ENCODE results near the gene UBXN10. TPM values are rescaled to one million over a fixed set of nuclear protein-coding genes. Genes with fewer than 3 reads are reported as not detected.

Gene UBXN10
- total RNA-seq, 1 donor from 2014 or later, result 0.49 TPM

DNA sequence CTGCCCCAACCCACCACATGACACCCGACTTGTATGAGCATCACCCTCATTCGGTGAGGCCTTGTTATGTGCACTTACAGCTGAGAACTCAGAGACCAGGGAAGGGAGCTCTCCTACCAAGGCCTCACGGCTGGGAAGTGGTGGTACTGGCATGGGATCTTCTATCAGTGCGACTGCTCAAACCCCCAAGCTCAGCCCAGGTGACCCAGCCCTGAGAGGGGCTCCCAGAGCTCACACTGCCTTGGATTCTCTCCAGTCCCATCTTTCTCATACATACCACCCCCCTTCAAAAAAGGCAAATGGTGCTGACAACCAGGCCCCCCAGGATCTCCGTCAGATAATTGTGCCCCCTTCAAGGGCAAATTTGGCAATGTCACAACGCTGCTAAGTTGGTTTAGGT is 47.5 kb upstream of the UBXN10 start:
- peaks cover 2% of the 10 kb centered on the region for H3K9me3 Mint-ChIP-seq (ENCODE audit: unreplicated experiment)
- no peak overlapping the region for H3K27ac Mint-ChIP-seq (ENCODE audit: unreplicated experiment)
- H3K4me3 Mint-ChIP-seq (ENCODE audit: unreplicated experiment), result no peak overlapping the region
- H3K4me1 Mint-ChIP-seq (ENCODE audit: low read depth, unreplicated experiment), result no peaks in the 10 kb centered on the region
- peaks cover 4% of the 10 kb centered on the region for H3K27me3 Mint-ChIP-seq (ENCODE audit: unreplicated experiment)
- DNase-seq, result no peak
- H3K36me3 Mint-ChIP-seq (ENCODE audit: unreplicated experiment), result no peaks in the 10 kb centered on the region
- TF ChIP-seq, protein P1, sequence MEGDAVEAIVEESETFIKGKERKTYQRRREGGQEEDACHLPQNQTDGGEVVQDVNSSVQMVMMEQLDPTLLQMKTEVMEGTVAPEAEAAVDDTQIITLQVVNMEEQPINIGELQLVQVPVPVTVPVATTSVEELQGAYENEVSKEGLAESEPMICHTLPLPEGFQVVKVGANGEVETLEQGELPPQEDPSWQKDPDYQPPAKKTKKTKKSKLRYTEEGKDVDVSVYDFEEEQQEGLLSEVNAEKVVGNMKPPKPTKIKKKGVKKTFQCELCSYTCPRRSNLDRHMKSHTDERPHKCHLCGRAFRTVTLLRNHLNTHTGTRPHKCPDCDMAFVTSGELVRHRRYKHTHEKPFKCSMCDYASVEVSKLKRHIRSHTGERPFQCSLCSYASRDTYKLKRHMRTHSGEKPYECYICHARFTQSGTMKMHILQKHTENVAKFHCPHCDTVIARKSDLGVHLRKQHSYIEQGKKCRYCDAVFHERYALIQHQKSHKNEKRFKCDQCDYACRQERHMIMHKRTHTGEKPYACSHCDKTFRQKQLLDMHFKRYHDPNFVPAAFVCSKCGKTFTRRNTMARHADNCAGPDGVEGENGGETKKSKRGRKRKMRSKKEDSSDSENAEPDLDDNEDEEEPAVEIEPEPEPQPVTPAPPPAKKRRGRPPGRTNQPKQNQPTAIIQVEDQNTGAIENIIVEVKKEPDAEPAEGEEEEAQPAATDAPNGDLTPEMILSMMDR (IDR thresholded peaks at IDR 0.05; ENCODE audit: partially characterized antibody, unreplicated experiment), result no peak

DNA sequence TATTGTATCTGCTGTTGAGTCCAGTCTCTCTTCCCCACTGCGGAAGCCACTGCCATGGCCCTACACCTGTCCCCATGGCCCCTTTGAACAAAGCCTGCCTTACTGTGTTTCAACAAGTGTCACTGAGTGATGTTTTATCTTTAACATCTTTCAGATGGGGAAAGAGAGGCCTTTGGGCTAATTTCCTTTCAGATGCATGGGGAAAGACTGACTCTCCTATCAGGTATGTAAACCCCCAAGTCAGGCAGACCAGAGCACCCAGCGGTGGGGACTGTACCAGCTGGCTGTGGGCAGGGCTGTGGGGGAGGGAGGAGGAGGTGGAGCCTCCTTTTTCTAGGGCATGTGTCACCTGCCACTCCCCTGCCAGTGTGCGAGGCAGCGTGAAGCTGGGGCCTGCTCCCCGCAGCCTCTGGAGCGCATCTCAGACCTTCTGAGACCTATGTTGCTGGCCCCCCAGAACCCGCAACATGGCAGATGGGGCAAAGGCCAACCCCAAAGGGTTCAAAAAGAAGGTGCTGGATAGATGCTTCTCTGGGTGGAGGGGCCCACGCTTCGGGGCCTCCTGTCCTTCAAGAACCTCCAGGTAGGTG is 46.8 kb upstream of the UBXN10 start, which contains the start of gene PLA2G2F:
Gene PLA2G2F, plus strand, starts transcription at position 363 of the 590 bp plus-strand sequence. Its CDS starts 105 bp downstream, at position 468.
- no peak within 1 kb of the TSS for H3K4me3 Mint-ChIP-seq (ENCODE audit: unreplicated experiment)
- TF ChIP-seq, protein P1 (IDR thresholded peaks at IDR 0.05; ENCODE audit: partially characterized antibody, unreplicated experiment), result no peak
- DNase-seq, result no peak
- no peaks in the 10 kb centered on the region for H3K4me1 Mint-ChIP-seq (ENCODE audit: low read depth, unreplicated experiment)
- peaks cover 2% of the 10 kb centered on the region for H3K9me3 Mint-ChIP-seq (ENCODE audit: unreplicated experiment)
- peaks cover 6% of the 10 kb centered on the region for H3K27me3 Mint-ChIP-seq (ENCODE audit: unreplicated experiment)
- no peaks in the 10 kb centered on the region for H3K36me3 Mint-ChIP-seq (ENCODE audit: unreplicated experiment)
- no peak within 1 kb of the TSS for H3K27ac Mint-ChIP-seq (ENCODE audit: unreplicated experiment)

DNA sequence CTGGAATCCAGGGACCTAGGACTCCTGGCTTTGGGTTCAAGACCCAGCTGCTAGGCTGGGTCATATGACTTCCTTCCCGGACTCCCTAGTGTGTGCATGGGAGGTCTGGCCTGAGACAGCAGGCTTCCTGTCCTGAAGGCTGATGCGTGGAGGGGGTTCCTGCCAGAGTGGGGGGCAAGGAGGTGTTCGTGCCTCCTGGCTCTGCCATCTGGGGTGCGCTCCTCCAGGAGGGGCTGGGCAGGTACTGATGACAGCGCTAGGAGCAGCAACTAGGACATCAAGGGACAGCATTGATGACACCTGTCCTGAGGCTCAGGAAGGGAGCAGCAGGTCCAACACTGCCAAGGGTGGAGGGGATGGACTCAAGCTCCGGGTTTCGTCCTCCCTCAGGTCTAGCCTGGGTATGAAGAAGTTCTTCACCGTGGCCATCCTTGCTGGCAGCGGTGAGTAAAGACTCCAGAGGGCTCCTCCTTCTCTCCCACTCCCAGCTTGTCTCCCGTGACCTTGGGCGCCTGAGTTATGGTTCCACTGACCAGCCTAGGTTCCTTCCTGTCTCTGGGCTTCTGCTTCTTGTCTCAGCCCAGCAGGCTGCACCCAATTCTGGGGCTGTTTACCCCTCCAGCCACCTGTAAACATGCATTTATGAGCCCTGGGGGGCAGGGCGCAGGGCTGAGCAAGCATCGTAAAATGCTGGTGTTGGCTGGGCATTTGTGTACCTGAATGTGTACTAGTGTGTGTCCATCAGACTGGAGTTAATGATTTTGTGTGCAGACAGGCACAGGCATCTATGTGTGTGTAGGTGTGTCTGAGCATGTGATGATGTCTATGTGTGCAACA is 45.9 kb upstream of the UBXN10 start:
- no peak overlapping the region for H3K27ac Mint-ChIP-seq (ENCODE audit: unreplicated experiment)
- no peaks in the 10 kb centered on the region for H3K4me1 Mint-ChIP-seq (ENCODE audit: low read depth, unreplicated experiment)
- TF ChIP-seq, protein P1 (IDR thresholded peaks at IDR 0.05; ENCODE audit: partially characterized antibody, unreplicated experiment), result no peak
- peaks cover 2% of the 10 kb centered on the region for H3K9me3 Mint-ChIP-seq (ENCODE audit: unreplicated experiment)
- H3K4me3 Mint-ChIP-seq (ENCODE audit: unreplicated experiment), result no peak overlapping the region
- peaks cover 7% of the 10 kb centered on the region for H3K27me3 Mint-ChIP-seq (ENCODE audit: unreplicated experiment)
- no peaks in the 10 kb centered on the region for H3K36me3 Mint-ChIP-seq (ENCODE audit: unreplicated experiment)
- no peak for DNase-seq

DNA sequence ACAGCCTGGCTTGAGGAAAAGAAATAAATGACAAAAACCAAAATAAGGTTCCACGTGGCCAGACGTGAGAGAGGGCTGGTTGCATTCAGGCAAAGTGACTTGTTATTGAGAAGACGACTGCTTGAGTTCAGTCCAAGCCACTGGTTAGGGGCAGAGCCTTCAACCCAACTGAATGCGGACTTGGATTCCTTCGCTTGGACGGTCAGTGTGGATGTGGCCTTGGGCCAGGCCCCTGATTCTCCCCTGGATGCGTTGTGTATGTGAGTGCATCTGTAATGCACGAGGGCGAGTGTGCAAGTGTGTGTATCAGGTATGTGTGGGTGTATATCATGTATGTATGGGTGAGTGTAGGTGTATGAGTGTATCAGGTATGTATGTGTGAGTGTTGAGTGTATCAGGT is 44.9 kb upstream of the UBXN10 start:
- Mint-ChIP-seq H3K9me3 (ENCODE audit: unreplicated experiment) (peaks cover 2% of the 10 kb centered on the region), H3K27me3 (ENCODE audit: unreplicated experiment) (peaks cover 7% of the 10 kb centered on the region)
- TF ChIP-seq, protein P1 (IDR thresholded peaks at IDR 0.05; ENCODE audit: partially characterized antibody, unreplicated experiment), result no peak

DNA sequence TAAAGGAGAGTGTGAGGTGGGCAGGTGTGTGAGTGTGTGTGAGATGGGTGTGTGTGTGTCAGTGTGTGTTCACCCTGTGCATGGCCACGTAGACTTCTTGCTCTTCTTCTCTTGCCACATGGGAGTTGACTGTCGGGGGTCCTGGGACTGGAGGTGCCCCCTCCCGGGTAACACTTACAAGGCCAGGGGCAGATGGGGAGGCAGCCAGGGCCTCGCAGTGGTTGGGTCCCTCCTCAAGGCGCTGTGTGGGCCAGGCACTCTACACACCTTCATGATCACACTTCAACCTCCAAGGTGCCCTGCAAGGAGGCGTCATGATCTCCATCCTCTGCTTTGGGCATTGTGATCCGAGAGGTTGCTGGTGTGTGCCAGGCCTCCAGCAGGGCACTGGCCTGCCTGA is 44.4 kb upstream of the UBXN10 start:
- no peaks in the 10 kb centered on the region for H3K4me1 Mint-ChIP-seq (ENCODE audit: low read depth, unreplicated experiment)
- no peak overlapping the region for H3K4me3 Mint-ChIP-seq (ENCODE audit: unreplicated experiment)
- TF ChIP-seq, protein P1 (IDR thresholded peaks at IDR 0.05; ENCODE audit: partially characterized antibody, unreplicated experiment), result no peak
- peaks cover 1% of the 10 kb centered on the region for H3K9me3 Mint-ChIP-seq (ENCODE audit: unreplicated experiment)
- no peak for DNase-seq
- peaks cover 8% of the 10 kb centered on the region for H3K27me3 Mint-ChIP-seq (ENCODE audit: unreplicated experiment)
- no peak overlapping the region for H3K27ac Mint-ChIP-seq (ENCODE audit: unreplicated experiment)
- H3K36me3 Mint-ChIP-seq (ENCODE audit: unreplicated experiment), result no peaks in the 10 kb centered on the region

More for the DNA sequence above, 44.9 kb upstream of the UBXN10 start:
- no peak for DNase-seq
- H3K4me1 Mint-ChIP-seq (ENCODE audit: low read depth, unreplicated experiment), result no peaks in the 10 kb centered on the region
- no peaks in the 10 kb centered on the region for H3K36me3 Mint-ChIP-seq (ENCODE audit: unreplicated experiment)
- H3K27ac Mint-ChIP-seq (ENCODE audit: unreplicated experiment), result no peak overlapping the region
- no peak overlapping the region for H3K4me3 Mint-ChIP-seq (ENCODE audit: unreplicated experiment)
